GM19395 (cell line): ENCODE results near the gene FUT1.
"Not testable (repeated sequence)": the region's sequence is repeated elsewhere in the genome, so short reads cannot be mapped to it uniquely, and the experiment has no call there.

Experiments used
- ATAC-seq: cut with Tn5 transposase; IDR thresholded peaks from one replicate; pipeline ENCODE4 v1.9.1; 2021; ENCODE audit warnings: mild to moderate bottlenecking, moderate library complexity; ENCODE audit not compliant: unreplicated experiment

The FUT1 gene

DNA sequence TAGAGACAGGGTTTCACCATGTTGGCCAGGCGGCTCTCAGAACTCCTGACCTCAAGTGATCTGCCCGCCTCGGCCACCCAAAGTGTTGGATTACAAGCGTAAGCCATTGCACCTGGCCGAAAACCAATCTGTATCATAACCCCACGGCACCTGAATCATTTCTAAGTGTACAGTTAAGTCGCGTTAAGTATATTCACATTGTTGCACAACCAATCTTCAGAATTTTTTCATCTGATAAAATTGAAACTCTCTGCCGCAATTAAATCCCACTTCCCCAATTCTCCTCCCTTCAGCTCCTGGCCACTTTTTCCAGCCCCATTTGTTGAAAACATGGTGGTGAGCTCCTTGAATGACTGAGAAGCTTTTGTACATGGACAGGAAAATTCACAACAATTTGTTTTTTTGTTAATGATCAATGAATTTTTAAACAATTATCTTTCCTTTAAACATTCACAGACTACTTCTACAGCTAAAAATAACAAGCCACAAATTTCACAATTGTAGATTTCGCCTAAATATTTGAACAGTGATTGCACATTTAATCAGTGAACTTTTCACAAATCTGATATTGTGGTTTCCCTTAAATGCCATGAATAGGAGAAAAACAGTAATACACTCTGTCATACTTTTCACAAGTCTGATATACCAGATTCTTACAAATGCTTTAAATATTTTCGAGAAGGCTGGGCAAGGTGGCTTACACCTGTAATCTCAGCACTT lies 16.7 kb upstream of the FUT1 start:
- no peak for ATAC-seq

DNA sequence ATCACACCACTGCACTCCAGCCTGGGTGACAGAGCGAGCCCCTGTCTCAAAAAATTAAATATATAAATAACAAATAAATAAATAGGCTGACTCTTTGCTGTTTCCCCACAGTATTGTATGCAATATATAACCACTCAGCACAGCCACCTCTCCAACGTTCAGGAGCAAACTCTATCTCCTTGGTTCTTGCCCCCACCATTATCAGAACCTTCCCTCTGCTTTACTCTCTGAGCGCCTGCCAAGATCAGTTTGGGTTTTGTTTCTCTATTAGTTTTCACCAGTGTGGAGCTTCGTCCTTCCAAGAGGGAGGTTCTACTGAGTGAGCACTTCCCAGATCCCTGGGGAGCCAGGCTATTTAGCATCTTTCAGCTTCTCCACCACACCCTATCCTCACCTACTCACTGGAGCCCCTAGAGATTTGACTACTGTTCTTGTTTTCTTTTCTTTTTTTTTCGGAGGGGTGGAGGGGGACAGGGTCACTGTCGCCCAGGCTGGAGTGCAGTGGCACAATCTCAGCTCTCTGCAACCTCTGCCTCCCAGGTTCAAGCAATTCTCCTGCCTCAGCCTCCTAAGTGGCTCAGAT lies 15.8 kb upstream of the FUT1 start:
- ATAC-seq: not testable (repeated sequence)

DNA sequence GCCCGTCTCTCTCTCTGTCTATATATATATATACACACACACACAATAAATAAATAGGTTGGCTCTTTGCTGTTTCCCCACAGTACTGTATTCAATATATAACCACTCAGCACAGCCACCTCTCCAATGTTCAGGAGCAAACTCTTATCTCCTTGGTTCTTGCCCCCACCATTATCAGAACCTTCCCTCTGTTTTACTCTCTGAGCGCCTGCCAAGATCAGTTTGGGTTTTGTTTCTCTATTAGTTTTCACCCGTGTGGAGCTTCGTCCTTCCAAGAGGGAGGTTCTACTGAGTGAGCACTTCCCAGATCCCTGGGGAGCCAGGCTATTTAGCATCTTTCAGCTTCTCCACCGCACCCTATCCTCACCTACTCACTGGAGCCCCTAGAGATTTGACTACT lies 13.4 kb upstream of the FUT1 start:
- ATAC-seq: not testable (repeated sequence)

DNA sequence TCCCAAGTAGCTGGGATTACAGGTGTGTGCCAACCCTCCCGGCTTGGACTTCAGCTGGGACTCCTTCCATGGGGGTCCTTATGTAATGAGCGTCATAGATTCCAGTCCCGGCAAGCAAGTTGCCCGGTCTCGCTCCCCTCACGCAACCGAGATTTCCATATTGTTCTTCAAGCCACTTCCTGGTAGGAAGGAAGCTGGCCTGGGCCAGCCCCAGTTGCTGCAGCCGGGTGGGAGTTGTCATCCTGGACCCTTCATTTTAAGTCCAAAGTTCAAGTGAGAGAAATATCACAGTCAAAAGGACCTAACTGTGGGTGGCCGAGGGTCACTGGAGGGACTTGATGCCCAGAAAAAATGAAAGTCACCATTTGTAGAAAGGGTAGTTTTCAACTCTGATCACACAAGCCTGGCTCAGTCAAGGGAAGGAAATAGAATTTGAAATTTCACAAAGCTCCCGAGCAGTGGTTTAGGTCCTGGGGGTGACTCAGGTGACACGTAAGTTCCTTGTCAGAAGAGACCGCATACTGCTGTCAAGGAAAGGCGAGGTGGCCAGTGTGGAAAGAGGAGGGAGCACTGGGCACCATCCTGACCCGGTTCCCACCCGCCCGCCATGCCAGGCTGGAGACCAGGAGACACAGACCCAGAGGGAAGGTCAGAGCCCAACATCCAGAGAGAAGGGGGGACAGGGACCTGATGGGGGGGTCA lies 8.2 kb upstream of the FUT1 start:
- ATAC-seq: no peak

DNA sequence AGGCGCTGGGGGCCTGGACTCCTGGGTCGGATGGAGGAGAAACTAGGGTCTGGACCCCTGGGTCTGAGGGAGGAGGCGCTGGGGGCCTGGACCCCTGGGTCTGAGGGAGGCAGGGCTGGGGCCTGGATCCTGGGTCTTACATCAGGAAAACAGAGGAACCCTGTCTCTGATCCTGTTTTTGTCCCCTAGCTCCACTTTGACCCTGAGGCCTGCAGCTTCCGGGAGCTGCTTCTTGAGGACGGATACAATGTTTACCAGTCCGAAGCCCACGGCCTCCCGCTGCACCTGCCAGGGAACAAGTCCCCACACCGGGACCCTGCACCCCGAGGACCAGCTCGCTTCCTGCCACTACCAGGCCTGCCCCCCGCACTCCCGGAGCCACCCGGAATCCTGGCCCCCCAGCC lies 5.3 kb upstream of the FUT1 start:
- no peak for ATAC-seq

DNA sequence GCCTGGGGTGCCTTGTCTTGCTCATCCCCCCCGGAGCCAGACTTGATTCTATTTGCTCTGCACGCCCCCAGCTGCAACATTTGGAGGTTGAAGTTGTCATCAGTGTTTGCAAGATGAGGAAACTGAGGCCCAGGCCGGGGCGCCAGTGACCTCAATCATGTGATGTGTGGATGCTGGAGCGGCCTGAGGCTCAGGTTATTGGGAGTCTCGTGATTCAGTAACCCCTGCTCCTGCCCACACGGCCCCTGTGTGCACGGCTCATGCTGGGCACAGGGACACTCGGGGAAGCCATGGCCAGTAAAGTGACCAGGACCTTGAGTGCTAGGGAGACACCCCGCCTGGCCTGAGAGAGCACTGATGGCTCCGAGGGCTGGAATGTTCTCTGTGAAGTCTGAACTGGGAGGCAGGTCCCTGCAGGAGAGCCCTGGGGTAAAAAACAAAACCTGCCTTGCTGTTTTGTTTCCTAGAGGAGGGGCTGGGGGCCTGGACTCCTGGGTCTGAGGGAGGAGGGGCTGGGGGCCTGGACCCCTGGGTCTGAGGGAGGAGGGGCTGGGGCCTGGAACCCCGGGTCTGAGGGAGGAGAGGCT lies 4.7 kb upstream of the FUT1 start:
- ATAC-seq: no peak

DNA sequence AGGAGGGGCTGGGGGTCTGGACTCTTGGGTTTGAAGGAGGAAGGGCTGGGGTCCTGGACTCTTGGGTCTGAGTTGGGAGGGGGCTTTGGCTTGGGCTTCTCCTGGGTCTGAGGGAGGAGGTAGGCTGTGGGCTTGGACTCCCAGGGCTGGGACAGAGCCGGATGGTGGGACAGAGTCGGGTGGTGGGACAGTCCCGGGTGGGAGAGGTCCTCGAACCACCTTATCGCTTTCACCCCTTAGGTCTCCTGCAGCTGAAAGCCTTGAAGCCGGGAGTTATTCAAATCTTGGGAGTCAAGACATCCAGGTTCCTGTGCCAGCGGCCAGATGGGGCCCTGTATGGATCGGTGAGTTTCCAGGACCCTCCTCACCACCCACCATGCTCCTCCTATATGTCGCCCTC lies 4.2 kb upstream of the FUT1 start:
- no peak for ATAC-seq

DNA sequence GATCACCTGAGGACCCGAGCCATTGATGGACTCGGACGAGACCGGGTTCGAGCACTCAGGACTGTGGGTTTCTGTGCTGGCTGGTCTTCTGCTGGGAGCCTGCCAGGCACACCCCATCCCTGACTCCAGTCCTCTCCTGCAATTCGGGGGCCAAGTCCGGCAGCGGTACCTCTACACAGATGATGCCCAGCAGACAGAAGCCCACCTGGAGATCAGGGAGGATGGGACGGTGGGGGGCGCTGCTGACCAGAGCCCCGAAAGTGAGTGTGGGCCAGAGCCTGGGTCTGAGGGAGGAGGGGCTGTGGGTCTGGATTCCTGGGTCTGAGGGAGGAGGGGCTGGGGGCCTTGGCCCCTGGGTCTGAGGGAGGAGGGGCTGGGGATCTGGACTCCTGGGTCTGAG lies 3.8 kb upstream of the FUT1 start:
- no peak for ATAC-seq

DNA sequence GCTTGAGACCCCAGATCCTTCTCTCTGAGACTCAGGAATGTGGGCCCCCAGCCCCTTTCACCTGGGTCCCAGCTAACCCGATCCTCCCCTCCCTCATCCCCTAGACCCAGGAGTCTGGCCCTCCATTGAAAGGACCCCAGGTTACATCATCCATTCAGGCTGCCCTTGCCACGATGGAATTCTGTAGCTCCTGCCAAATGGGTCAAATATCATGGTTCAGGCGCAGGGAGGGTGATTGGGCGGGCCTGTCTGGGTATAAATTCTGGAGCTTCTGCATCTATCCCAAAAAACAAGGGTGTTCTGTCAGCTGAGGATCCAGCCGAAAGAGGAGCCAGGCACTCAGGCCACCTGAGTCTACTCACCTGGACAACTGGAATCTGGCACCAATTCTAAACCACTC lies 3.3 kb upstream of the FUT1 start:
- no peak for ATAC-seq

DNA sequence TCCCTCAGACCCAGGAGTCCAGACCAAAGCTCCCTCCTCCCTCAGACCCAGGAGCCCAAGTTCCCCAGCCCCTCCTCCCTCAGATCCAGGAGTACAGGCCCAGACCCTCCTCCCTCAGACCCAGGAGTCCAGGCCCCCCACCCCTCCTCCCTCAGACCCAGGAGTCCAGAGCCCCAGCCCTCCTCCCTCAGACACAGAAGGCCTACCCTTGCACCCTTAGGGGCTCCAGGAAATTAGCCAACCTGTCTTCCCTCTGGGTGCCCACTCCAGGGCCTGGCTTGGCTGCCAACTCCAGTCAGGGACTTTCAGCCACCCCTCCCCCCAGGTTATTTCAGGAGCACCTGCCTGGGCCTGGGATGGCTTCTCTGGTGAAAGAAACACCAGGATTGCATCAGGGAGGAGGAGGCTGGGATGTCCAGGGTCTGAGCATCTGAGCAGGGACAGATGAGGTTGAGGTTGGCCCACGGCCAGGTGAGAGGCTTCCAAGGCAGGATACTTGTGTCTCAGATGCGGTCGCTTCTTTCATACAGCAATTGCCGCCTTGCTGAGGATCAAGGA lies 2.7 kb upstream of the FUT1 start, which contains the start of gene FGF21:
TSS of gene FGF21 (plus strand) at position 441 of the 558 bp plus-strand sequence. CDS start 713 bp downstream, outside the sequence.
- ATAC-seq: no peak

DNA sequence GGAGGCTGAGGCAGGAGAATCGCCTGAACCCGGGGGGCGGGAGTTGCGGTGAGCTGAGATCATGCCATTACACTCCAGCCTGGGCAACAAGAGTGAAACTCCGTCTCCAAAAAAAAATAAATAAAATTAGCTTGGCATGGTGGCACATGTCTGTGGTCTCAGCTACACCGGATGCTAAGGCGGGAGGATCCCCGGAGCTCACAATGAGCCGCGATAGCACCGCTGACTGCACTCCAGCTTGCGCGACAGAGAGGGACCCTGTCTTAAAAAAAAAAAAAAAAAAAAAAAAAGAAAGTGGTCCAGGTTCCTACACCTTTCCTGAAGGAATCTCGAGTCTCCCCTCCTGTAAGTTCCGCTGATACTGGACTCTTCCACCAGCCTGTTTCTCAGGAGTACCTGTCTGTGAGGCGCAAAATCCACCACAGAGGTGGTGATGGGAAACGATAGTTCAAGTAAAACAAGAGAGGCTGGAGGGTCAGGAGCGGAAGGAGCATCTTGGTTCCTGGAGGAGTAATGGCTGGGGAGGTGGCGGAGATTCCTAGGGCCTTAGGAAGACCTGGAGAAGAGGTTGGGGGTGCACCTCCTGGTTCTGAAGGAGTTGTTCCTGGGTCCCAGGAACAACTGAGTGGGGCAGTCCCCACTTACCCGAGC lies 471 bp downstream of the FUT1 start:
- no peak for ATAC-seq

DNA sequence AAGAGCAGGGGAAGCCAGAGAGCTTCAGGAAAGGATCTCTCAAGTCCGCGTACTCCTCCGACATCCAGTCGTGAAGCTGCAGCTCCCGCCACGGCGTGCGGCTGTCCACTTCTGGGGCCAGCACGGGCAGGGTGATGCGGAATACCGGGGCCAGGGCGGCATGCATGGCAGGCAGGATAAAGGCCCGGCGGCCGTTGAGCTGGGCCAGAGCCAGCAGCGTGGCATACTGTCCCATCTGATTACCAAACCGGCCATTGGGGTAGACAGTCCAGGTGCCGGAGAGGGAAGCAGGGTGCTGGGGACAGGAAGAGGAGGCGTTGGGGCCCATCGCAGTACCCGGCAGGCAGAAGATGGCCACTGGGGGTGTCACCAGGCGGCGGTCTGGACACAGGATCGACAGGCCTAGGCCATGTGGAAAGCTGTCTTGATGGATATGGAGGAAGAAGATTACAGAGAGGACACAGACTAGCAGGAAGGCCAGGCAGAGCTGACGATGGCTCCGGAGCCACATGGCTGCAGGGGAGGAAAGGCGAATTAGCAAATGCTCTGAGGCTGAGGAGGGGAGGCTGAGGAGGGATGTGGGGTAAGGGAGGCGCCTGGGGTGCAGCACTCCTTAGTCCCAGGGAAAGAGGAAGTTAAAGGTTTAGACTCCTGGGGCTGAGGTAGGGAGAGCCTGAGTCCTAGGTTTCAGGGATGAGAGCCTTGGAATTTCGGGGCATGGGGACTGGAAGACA lies 1.5 kb downstream of the FUT1 start:
- no peak for ATAC-seq

DNA sequence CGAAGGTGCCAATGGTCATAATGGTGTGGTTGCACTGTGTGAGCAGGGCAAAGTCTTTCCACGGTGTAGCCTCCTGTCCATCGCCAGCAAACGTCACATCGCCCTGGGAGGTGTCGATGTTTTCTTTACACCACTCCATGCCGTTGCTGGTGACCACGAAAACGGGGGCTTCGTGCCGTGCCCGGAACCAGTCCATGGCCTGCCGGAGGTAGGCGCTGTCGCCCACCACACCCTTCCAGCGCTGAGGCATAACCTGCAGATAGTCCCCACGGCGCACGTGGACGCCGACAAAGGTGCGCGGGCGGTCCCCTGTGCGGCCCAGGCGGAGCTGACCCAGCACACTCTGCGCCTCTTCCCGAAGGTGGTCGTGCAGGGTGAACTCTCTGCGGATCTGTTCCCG lies 2.1 kb downstream of the FUT1 start:
- no peak for ATAC-seq

DNA sequence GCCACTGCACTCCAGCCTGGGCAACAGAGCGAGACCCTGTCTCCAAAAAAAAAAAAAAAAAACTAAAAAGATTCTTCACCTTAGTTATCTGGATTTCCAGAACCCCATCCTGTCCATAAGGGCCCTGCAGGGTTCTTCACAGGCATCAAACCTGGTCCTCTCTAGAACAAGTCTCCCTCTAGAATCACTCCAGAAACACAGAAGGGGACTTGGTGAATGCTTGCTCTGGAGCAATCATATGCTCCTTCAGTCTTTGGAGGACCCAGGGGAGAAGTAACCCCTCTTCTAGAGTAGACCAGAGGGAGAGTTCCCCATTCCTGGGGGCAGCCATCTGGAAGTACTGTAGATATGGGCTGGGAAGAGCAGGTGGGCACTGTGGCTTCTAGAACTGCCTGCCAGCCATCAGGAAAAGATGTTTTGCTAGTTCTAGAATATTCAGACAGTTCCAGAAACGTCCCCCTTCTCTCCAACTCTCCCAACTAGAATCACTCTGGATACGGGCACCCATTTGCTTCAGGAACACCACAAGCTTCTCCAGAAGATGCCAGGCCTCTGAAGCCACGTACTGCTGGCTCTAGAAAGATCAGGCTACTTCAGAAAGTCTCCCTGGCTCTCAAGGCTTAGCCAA lies 2.8 kb downstream of the FUT1 start:
- ATAC-seq: no peak

DNA sequence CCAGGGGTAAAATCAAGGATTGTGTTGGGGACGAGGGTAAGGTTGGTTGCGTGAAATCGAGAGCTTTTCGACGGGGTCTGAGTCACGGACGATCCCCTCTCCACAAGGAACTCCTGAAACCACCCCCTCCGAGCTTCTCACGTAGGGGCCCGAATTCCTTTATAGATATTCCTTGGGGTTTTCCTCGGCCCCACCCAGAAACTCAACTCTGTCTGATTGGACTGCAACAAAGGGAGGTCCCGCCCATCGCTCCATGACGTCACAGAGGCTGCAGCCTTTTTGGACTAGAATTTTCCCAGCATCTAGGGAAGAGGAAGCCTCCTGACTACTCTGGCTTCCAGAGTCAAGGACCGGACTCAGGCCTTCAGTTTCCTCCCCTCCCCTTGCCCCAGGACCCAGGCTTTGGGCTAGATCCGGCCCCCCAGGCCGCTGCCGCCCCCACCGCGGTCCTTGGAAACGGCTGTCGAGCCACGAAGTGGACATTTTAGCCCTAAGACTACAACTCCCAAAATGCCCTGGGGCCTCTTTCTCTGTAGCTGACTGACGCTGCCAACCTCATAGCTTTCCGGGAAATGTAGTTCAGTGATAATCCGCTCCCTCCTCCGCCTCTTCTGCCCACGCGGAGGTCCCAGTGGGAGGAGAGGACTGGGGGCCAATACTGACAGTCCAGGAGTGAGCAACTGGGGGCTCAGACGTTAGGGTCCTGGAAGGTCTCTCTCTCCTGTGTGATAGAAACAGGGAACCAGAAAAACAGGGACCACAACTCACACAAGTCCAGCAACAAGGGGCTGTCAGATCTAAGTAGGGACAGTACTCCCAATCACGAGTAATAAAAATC lies 5.5 kb downstream of the FUT1 start, which contains the start of gene IZUMO1:
TSS of gene IZUMO1 (minus strand) at position 172 of the 838 bp plus-strand sequence. CDS start 1,050 bp downstream, outside the sequence.
- no peak for ATAC-seq

DNA sequence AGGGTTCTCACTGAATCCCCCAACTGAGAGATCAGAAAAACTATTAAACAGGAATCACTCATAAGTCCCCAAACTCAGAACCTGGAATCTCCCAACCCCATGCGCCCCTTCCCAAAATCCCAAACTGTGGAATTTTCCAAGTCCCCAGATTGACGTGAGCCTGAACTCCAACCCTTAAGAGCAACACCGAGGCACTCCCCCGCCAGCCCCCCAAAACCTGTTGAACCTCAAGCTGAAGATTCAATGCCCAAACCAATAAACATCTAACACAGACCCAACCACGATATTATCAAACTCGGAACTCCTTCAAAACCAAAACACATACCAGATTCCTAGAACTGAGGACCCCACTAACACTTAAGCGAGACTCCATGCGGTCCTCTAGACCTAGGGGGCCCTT lies 6.3 kb downstream of the FUT1 start:
- no peak for ATAC-seq

DNA sequence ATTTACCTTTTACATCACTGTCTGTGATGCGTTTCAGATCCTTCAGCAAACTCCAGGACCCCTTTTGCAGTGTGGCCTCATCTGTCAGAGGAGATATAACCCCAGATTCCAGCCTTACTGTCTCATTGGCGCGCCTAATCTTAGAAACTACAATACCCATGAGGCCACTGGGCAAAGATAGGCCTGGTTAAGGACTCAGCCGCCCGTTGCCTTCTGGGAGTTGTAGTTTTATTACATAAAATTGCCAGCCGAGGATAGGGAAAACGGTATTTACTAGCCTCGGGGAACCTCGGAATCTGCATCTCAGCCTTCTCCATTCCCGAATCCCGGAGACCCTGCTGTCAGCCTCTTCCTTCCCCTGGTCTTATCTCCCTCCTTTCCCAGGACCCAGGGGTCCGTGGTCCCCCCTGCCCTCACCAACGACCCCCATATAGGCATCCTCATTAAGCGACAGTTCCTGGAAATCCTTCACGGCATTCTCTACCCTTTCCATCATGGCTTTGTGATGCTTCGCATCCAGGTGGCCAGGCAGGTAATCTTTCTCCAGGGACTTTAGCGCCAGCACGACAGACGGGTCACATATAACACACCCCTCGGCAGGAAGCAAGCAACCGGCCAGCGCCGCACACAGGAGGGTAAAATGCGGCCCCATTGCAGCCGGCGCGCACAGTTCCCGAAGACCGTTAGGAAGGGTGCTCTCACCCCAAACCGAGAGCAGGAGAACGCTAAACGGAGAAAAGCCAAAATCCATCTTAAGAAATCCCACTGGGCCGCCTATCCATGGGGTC lies 7.0 kb downstream of the FUT1 start:
- no peak for ATAC-seq

DNA sequence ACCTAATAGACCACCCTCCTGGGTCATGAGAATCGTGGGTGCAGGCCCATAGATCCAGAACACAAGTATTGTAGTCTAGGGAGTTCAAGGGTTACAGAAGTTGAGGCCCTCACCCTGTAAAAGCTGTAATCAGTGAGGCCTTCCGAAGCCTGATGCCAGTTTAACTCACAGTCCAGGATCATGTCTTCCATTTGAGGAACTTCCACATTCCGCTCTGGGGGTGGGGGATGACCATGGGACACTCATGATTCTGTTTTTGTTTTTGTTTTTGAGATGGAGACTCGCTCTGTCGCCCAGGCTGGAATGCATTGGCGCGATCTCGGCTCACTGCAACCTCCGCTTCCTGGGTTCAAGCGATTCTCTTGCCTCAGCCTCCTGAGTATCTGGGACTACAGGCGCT lies 10.3 kb downstream of the FUT1 start:
- ATAC-seq: no peak
